GM18520 (cell line): ENCODE data around the gene TMEM229B.

Experiments
- ATAC-seq: cut with Tn5 transposase; IDR thresholded peaks from one replicate; pipeline ENCODE4 v1.9.1; 2021; ENCODE audit not compliant: unreplicated experiment

The TMEM229B gene

GRCh38 chr14:67490196-67490595, 1.7 kb upstream of the TMEM229B start:
- no peak for ATAC-seq

DNA sequence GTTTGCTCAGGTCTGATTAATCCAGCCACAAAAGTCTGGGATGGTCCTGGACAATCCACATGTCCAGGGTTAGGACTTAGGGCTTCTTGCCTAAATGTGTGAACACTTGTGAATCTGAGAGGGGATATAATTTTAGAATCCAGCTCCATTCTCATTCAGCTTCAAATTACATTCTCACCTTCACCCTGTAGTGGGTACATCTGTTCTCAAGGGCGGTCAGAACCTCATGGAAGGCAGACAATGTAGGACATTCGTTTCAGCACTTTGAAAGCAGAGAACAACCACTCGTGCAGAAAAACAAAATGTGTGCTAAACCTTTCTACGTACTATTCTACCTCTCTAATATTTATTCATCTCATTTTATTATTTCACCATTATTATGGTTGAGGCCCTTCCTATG, 1.2 kb downstream of the TMEM229B start:
- ATAC-seq = no peak

DNA sequence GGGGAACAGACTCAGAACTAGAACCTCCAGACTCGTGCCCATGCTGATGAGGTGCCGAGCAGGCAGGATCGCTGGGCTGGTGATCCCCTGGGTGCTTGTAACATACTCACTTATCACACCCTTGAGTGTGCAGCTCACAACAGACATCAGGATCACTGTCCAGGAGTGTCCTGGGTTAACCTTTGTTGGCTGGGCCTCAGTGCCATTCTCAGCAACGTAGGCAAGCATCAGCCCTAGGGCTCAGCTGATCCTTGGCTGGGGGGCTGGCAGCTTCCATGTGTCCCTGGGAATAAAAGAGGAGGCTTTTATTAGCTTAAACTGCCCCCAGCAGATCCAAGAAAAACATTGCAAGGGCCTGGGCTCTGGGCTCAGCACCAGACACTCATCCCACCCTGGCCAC, 1.6 kb downstream of the TMEM229B start:
- ATAC-seq = no peak

- no peak for ATAC-seq
Observed at GRCh38 chr14:67485501-67486095, 2.9 kb downstream of the TMEM229B start.

DNA sequence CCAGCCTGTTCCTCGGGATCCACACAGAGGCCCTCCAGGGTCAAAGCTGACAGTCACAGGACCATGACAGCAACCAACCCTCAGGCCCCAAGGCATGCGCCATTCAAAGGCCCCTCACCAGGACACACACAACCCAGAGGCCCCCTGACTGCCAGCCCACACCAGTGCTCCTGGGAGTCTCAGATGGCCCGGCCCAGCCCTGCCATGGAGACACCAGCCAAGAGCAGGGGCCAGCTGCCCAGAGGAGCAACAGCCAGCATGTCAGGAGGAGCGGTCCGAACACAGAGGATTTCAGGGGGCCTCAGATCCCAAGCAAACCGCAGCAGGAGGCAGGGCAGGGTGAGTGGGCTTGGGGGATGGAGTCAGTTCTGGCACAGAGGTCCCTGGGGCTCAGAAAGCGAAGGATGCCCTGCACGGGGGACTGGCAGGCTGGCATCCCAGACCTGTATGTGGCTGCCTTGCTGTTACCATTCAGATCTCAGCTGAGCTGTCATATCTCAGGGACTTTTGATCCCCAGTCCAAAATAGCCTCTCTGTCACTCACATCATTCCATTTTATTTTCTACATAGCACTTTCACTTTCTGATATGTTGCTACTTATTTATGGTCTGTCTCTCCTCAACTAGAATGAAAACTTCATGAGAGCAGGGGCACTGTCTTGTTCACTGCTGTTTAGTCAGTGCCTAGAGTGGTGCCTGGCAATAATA, 4.8 kb downstream of the TMEM229B start:
- no peak for ATAC-seq

GRCh38 chr14:67482231-67483164, 6.0 kb downstream of the TMEM229B start:
- no peak for ATAC-seq

DNA sequence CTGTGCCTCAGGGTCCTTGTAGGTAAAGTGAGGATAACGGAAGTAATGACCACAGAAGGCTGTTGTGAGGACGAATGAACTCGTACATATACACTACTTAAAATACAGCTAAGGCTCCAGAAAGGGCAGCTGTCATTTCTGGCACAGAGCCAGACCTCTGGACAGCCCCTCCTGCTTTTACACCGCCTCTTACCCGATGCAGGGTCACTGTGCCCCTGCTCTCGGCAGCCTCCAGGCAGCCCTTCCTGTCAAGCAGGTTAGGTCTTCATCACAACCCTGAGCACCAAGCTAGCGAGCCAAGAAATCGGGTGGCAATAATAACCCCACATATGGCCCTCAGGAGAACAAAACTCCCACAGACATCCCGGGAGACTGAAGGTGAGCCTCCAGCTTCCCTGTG, 8.5 kb downstream of the TMEM229B start:
- no peak for ATAC-seq

GRCh38 chr14:67478800-67479084, 9.8 kb downstream of the TMEM229B start:
- ATAC-seq = no peak

DNA sequence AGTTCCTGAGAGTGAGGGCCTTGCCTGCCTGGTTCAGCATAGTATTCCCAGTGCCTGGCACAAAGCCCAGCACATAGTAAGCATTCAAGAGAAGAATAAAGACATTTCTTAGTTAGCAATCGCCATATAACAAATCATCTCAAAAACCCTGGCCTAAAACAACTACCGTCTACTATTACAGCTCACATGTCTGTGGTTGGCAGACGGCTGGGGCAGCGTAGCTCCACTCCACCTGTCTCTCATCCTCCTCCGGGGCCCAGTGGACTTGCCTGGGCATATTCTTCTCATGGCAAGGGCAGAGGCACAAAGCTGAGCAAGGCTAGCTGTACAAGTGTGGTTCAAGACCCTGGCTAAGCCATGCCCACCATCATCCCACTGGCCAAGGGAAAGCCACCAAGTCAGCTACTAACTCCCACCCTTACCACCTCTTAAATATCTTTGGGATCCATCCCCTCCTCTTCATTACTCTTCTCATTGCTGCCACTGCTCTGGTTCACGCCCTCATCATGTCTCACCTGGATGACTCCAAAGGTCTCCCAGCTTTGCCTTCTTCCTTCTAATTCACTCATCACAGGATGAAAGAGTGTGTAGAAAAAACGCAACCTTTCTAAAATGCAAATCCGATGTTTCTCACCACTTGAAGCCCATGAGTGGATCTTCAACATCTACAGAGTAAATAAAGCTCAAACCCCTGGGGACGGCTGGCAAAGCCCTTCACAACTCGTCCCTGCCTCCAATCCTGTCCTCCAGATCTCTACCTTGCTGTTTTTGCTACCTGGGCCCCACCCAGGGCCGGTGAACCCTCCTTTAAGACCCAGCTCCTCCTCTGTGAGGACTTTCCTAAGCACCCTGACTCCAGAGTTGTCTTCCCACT, 10.4 kb downstream of the TMEM229B start:
- no peak for ATAC-seq

DNA sequence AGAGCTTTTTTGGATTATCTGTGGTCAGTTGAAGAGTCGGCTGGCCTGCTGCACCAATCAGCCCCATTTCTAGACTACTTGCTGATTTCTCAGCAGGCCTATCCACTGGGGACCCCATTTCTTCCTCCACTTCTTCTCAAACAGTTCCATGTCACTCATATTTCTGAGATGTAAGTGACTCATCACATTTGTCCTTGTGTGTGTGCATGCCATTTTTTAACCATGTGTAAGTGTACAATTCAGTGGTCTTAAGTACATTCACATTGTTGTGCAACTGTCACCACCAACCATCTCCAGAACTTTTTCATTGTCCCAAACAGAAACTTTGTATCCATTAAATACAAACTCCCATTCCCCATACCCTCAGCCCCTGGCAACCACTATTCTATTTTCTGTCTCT, 14.2 kb downstream of the TMEM229B start:
- no peak for ATAC-seq

DNA sequence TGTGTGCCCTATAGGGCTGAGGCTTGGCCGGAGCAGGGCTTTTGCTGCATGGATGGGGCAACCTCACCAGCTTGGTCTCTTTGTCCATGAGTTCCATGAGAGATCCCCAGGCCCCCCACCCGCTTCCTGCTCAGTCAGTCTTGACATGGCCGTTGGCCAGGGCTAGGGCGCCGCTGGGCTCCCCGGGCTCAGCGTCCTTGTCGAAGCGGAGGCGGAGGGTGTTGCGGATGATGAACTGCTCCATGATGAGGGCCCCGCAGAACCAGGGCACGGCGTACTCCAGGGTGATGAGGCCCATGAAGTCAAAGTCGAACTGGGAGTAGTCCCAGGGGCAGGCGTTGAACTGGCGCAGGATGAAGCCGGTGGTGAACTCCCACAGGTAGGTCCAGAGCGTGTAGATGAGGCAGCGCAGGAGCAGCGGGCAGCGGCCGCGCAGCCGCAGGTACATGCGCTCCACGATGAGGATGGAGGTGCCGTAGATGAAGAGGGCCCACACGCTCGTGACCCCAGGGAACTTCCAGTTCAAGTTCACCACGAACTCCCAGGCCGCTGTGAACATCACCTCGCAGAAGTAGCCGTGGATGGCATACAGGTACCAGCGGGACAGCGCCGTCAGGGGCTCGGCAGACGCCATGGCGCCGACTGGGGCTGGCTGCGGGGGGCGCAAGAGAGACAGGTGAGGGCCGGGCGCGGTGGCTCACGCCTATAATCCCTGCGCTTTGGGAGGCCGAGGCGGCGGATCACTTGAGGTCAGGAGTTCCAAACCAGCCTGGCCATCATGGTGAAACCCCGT, 15.0 kb downstream of the TMEM229B start:
- ATAC-seq = no peak

DNA sequence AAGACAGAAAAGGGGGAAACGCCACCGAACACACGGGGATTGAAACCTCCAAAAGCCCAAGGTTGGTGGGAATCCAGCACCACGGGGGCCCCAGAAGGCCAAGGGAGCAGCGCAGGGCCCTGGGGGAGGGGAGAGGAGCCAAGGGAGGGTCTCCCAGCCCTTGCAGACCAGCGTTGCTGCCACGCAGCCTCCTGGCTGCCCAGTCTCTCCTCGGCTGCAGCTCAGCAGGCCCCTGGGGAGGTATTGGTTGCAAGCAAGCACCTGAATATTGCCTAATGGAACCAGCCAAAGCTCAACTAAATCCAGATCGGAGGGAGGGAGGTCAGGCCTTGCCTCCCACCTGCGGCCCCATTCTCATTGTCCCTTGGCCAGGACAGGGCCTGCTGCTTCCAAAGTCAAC, 15.8 kb downstream of the TMEM229B start:
- no peak for ATAC-seq

GRCh38 chr14:67469954-67470353, 18.6 kb downstream of the TMEM229B start:
- ATAC-seq = no peak

DNA sequence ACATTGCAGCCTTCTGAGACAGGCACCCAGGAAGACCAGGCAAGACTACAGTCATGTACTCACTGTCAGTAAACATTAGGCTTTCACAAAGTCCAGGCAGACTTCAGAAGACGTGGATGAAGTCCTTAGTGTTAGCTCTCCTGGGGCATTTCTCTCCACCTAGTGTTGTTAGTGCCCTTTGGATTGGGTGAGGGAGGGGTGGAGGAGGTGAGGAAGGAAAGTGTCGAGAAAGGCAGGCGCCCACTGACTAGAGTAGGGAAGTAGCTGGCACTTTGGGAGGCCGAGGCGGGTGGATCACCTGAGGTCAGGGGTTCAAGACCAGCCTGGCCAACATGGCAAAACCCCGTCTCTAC, 20.2 kb downstream of the TMEM229B start:
- no peak for ATAC-seq

DNA sequence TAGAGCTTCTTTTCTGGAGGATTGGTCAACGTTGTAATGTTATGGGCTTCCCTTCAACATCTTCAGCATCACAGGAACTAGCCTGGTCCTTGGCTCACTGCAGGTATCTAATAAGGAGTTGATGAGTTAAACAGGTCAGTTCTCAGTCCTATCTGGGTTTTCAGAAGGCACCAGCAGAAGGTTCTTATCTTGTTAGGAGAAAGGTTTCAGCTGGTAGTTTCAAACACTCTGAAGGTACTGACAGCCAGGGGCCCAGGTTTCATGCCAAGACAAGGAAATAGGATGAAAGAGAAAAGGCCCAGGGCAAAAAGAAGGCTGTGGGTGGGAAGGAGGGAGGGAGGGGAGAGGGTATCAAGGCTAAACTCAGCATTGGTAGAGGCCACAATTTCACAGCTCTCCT, 21.4 kb downstream of the TMEM229B start:
- no peak for ATAC-seq

- no peak for ATAC-seq
Observed at GRCh38 chr14:67464879-67465278, 23.6 kb downstream of the TMEM229B start.

- ATAC-seq = no peak
Observed at GRCh38 chr14:67464377-67464776, 24.1 kb downstream of the TMEM229B start.

DNA sequence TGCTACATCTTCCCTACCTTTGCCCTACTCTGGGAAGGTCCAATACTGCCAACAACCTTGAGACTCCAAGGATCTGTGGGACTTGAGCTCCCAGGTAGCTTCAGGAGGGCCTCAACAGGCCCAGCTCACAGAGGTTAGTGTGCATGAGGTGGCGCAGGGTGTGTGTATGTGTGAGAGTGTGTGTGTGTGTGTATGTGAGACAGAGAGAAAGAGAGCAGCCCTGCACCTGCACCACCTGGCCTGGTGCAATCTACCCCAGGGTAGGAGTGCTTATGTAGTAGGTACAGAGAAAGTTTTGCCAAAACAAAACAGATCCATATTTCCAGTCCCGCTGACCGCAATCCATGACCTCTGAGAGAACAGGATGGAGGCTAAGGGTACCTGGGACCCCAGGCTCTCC, 24.6 kb downstream of the TMEM229B start:
- no peak for ATAC-seq

DNA sequence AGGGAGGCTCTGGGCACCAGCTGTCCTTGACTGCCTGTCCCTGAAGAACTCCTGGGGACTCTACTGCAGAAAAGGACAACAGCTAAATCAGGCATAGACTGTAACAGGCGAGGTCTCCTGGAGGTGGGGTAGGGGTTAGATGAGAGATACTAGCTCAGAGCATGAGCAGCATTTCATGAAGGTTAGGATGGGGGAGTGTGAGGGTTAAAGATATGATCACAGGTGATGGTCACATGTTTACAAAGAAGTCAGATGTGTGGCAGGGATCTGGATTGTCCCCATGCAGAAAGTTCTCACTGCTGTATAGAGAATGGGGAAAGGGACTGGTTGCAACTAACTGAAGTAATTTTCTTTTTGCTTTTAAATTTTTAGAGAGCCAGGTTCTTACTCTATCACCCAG, 26.5 kb downstream of the TMEM229B start:
- no peak for ATAC-seq

- ATAC-seq = no peak
Observed at GRCh38 chr14:67461341-67461985, 27.1 kb downstream of the TMEM229B start.
